Neural progenitor cell (in vitro differentiated cells): ENCODE results near the gene EIF4G3. TPM values are rescaled to one million over a fixed set of nuclear protein-coding genes. Genes with fewer than 3 reads are reported as not detected.

Experiments used
- DNase-seq: peaks from one replicate; pipeline ENCODE4 v3.0.0-alpha.2; 2016; ENCODE audit warnings: low spot score
- H2AFZ ChIP-seq: fragments of 200-600 bp; sonication (generic); replicated peaks from 2 replicates; pipeline ENCODE4 v1.6.1; 2016; ENCODE audit warnings: antibody characterized with exemption
- H3F3A ChIP-seq: fragments of 200-600 bp; sonication (generic); 2 replicates; pipeline ENCODE4 v1.6.1; 2016; ENCODE audit warnings: antibody characterized with exemption, low read depth
- H3K27ac ChIP-seq: fragments of 200-600 bp; sonication (generic); 2 replicates; pipeline ENCODE4 v1.5.1; 2016; ENCODE audit warnings: mild to moderate bottlenecking
- H3K27me3 ChIP-seq: fragments of 200-600 bp; sonication (generic); 2 replicates; pipeline ENCODE4 v1.6.1; 2016; ENCODE audit warnings: mild to moderate bottlenecking, moderate library complexity
- H3K36me3 ChIP-seq: fragments of 200-600 bp; sonication (generic); 2 replicates; pipeline ENCODE4 v1.5.1; 2016
- H3K4me1 ChIP-seq: fragments of 200-600 bp; sonication (generic); 2 replicates; pipeline ENCODE4 v1.6.1; 2016; ENCODE audit warnings: mixed run types
- H3K4me2 ChIP-seq: fragments of 200-600 bp; sonication (generic); 2 replicates; pipeline ENCODE4 v1.6.1; 2016
- H3K4me3 ChIP-seq: fragments of 200-600 bp; sonication (generic); 2 replicates; pipeline ENCODE4 v1.5.1; 2016
- H3K79me2 ChIP-seq: fragments of 200-600 bp; sonication (generic); 2 replicates; pipeline ENCODE4 v1.6.1; 2016; ENCODE audit warnings: low read depth
- H3K9ac ChIP-seq: fragments of 200-600 bp; sonication (generic); 2 replicates; pipeline ENCODE4 v1.6.1; 2016
- H3K9me3 ChIP-seq: fragments of 200-600 bp; sonication (generic); 2 replicates; pipeline ENCODE4 v1.5.1; 2016; ENCODE audit warnings: low read depth
- H4K20me1 ChIP-seq: fragments of 200-600 bp; sonication (generic); 2 replicates; pipeline ENCODE4 v1.6.1; 2016; ENCODE audit warnings: low read depth
- H3K27ac Mint-ChIP-seq: 3 replicates; pipeline ENCODE4 v1.8.0; 2021; ENCODE audit warnings: mixed read lengths
- H3K27me3 Mint-ChIP-seq: 2 replicates; pipeline ENCODE4 v1.8.0; 2022; ENCODE audit warnings: low read depth, mild to moderate bottlenecking, inconsistent platforms, moderate library complexity, mixed read lengths; ENCODE audit not compliant: insufficient read depth
- H3K36me3 Mint-ChIP-seq: 3 replicates; pipeline ENCODE4 v1.8.0; 2021; ENCODE audit warnings: mixed read lengths
- H3K4me1 Mint-ChIP-seq: 3 replicates; pipeline ENCODE4 v1.8.0; 2021; ENCODE audit warnings: mixed read lengths
- H3K4me3 Mint-ChIP-seq: 3 replicates; pipeline ENCODE4 v1.8.0; 2021; ENCODE audit warnings: mild to moderate bottlenecking, moderate library complexity, mixed read lengths
- H3K9me3 Mint-ChIP-seq: 3 replicates; pipeline ENCODE4 v1.8.0; 2020; ENCODE audit warnings: mixed read lengths
- EZH2 ChIP-seq: fragments of 200-600 bp; sonication (generic); IDR thresholded peaks from 2 replicates; pipeline ENCODE4 v1.6.1; 2017; ENCODE audit warnings: antibody characterized with exemption, mild to moderate bottlenecking, moderate library complexity
- EZH2phosphoT487 ChIP-seq: fragments of 200-600 bp; sonication (generic); IDR thresholded peaks from 2 replicates; pipeline ENCODE4 v1.6.1; 2017; ENCODE audit warnings: antibody characterized with exemption
- total RNA-seq: library from RNA; depleted of rRNA; stranded (reverse); fragments of >200 nt; gene quantifications from 2 replicates; pipeline ENCODE4 v1.2.3, GENCODE V29; 2015; ENCODE audit warnings: low replicate concordance
- TF ChIP-seq, protein P1 (sequence below): fragments of 200-600 bp; sonication (generic); IDR thresholded peaks from 2 replicates; pipeline ENCODE4 v1.5.1; 2017; ENCODE audit warnings: antibody characterized with exemption, mild to moderate bottlenecking

The EIF4G3 gene
- total RNA-seq, 1 donor from 2014 or later = 73.4 TPM

DNA sequence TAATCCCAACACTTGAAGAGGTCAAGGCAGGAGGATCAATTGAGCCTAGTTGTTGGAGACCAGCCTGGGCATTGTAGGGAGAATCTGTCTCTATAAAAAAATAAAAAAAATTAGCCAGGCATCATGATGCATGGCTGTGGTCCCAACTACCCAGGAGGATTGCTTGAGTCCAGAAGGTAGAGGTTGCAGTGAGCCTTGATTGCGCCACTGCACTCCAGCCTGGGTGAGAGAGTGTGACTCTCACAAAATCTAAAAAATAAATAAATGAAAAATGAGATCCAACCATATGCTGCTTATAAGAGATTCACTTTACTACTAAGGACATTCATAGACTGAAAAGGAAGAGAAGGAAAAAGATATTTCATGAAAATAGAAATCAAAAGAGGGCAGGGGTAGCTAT, 342.5 kb downstream of the EIF4G3 start:
- H3K27me3 ChIP-seq = no peaks in the 10 kb centered on the region
- no peak for DNase-seq
- Mint-ChIP-seq H3K4me1 (no peaks in the 10 kb centered on the region), H3K36me3 (peaks cover 27% of the 10 kb centered on the region), H3K9me3 (no peaks in the 10 kb centered on the region), H3K27ac (no peak overlapping the region), H3K4me3 (no peak overlapping the region), H3K27me3 (no peaks in the 10 kb centered on the region)
- no peak overlapping the region for H3K9ac ChIP-seq
- H3F3A ChIP-seq = no peaks in the 10 kb centered on the region
- no peak overlapping the region for H3K4me3 ChIP-seq
- H2AFZ ChIP-seq = no peak overlapping the region
- H3K4me1 ChIP-seq = no peaks in the 10 kb centered on the region
- H3K4me2 ChIP-seq = no peak overlapping the region
- TF ChIP-seq EZH2 = no peak
- TF ChIP-seq, protein P1, sequence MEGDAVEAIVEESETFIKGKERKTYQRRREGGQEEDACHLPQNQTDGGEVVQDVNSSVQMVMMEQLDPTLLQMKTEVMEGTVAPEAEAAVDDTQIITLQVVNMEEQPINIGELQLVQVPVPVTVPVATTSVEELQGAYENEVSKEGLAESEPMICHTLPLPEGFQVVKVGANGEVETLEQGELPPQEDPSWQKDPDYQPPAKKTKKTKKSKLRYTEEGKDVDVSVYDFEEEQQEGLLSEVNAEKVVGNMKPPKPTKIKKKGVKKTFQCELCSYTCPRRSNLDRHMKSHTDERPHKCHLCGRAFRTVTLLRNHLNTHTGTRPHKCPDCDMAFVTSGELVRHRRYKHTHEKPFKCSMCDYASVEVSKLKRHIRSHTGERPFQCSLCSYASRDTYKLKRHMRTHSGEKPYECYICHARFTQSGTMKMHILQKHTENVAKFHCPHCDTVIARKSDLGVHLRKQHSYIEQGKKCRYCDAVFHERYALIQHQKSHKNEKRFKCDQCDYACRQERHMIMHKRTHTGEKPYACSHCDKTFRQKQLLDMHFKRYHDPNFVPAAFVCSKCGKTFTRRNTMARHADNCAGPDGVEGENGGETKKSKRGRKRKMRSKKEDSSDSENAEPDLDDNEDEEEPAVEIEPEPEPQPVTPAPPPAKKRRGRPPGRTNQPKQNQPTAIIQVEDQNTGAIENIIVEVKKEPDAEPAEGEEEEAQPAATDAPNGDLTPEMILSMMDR = no peak
- no peak for TF ChIP-seq EZH2phosphoT487
- no peak overlapping the region for H3K27ac ChIP-seq
- no peaks in the 10 kb centered on the region for H3K79me2 ChIP-seq
- H3K36me3 ChIP-seq = peaks cover 10% of the 10 kb centered on the region
- H4K20me1 ChIP-seq = no peaks in the 10 kb centered on the region
- H3K9me3 ChIP-seq = no peaks in the 10 kb centered on the region

DNA sequence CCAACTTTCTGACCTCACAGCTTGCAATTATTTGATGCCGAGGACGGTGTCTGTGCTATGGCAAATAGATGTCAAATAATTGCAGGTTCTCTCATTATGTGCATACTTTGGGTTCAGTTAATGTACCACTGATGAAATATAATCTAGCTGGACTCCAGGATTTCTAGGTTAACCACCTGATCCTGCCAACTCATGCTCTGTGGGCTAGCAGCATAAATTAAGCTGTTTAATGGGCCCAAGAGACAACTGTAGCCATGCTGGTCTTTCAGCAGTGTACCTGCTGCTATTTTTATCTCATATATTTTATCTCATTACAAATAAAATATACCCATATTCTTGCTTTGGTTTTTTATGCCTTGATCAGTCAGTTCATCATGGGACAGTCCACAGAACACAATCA, 346.3 kb downstream of the EIF4G3 start:
- Mint-ChIP-seq H3K36me3 (peaks cover 27% of the 10 kb centered on the region), H3K27me3 (no peaks in the 10 kb centered on the region), H3K9me3 (no peaks in the 10 kb centered on the region), H3K4me3 (no peak overlapping the region), H3K4me1 (no peaks in the 10 kb centered on the region), H3K27ac (no peak overlapping the region)
- H3K9ac ChIP-seq = no peak overlapping the region
- H3K9me3 ChIP-seq = no peaks in the 10 kb centered on the region
- H3K79me2 ChIP-seq = no peaks in the 10 kb centered on the region
- no peak overlapping the region for H2AFZ ChIP-seq
- H3F3A ChIP-seq = no peaks in the 10 kb centered on the region
- H3K4me3 ChIP-seq = no peak overlapping the region
- H3K27ac ChIP-seq = peak overlapping the region; percentile 1
- no peak for DNase-seq
- no peaks in the 10 kb centered on the region for H3K27me3 ChIP-seq
- TF ChIP-seq, protein P1 = no peak
- TF ChIP-seq EZH2phosphoT487 (no peak), EZH2 (no peak)
- no peaks in the 10 kb centered on the region for H4K20me1 ChIP-seq
- peaks cover 10% of the 10 kb centered on the region for H3K36me3 ChIP-seq
- H3K4me1 ChIP-seq = no peaks in the 10 kb centered on the region
- no peak overlapping the region for H3K4me2 ChIP-seq

DNA sequence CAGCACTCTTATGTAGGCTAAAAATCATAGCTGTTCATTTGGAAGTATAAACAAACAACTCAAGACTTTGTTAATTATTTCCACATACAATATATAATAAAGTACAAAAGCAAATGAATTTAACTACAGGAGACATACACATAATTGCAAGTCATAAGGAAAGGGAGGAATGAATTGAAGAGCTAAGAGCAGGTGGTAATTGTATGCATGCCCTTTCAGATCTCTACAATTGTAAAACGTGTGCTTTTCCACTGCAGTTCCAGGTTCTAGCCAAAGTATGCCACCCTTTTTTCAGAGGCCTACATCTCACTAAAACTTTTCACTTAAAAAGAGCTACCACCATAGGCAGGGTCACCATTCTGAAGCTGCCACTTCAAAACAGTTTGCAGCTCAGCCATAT, 346.8 kb downstream of the EIF4G3 start:
- H3K9me3 ChIP-seq = no peaks in the 10 kb centered on the region
- no peaks in the 10 kb centered on the region for H3F3A ChIP-seq
- TF ChIP-seq, protein P1 = no peak
- TF ChIP-seq EZH2phosphoT487 (no peak), EZH2 (no peak)
- Mint-ChIP-seq H3K27ac (no peak overlapping the region), H3K27me3 (no peaks in the 10 kb centered on the region), H3K36me3 (peaks cover 24% of the 10 kb centered on the region), H3K4me3 (no peak overlapping the region), H3K4me1 (no peaks in the 10 kb centered on the region), H3K9me3 (no peaks in the 10 kb centered on the region)
- H4K20me1 ChIP-seq = no peaks in the 10 kb centered on the region
- H3K4me3 ChIP-seq = no peak overlapping the region
- no peaks in the 10 kb centered on the region for H3K4me1 ChIP-seq
- no peak overlapping the region for H2AFZ ChIP-seq
- H3K9ac ChIP-seq = no peak overlapping the region
- no peak overlapping the region for H3K27ac ChIP-seq
- H3K4me2 ChIP-seq = no peak overlapping the region
- peaks cover 10% of the 10 kb centered on the region for H3K36me3 ChIP-seq
- DNase-seq = no peak
- no peaks in the 10 kb centered on the region for H3K79me2 ChIP-seq
- no peaks in the 10 kb centered on the region for H3K27me3 ChIP-seq
